GM12865 (cell line): ENCODE data around the gene IGFL2.

Experiments
- DNase-seq: peaks from one replicate; pipeline ENCODE4 v3.0.0; 2010; ENCODE audit warnings: low read depth
- H3K4me3 ChIP-seq: 2 replicates; pipeline ENCODE4 v1.5.1; 2011; ENCODE audit warnings: mild to moderate bottlenecking, low read depth, low read length, control low read depth
- CTCF ChIP-seq: IDR thresholded peaks from 2 replicates; pipeline ENCODE4 v1.5.1; 2011; ENCODE audit warnings: low read length, control low read depth, low read depth, inconsistent platforms; ENCODE audit not compliant: insufficient read depth; ENCODE audit errors: missing control alignments

The IGFL2 gene

GRCh38 chr19:46126086-46126580, 21.9 kb upstream of the IGFL2 start:
- TF ChIP-seq CTCF: no peak
- no peak for DNase-seq

DNA sequence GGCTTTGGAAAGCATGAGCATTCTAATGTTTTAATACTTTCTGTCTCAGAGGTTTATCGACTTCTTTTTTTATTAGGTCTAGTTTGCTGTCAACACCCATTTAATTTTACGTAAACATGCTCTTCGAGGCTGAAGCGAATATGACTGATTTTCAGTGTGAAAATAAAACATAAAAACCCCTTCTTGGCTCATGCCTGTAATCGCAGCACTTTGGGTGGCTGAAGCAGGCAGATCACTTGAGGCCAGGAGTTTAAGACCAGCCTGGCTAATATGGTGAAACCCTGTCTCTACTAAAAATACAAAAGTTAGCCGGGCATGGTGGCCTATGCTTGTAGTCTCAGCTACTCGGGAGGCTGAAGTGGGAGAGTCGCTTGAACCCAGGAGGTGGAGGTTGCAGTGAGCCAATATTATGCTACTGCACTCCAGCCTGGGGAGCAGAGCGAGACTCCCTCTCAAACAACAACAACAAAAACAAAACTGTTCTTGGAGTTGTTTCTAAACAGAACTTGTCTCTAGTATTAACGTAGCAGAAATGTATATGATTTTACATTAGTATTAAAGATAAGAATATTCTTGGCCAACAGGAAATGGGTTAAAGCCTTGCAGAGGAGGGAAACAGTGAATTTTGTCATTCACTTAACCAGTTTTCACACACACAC, 16.4 kb upstream of the IGFL2 start:
- TF ChIP-seq CTCF: no peak
- DNase-seq: no peak
- H3K4me3 ChIP-seq: no peak overlapping the region

More at GRCh38 chr19:46126086-46126580, 21.9 kb upstream of the IGFL2 start:
- H3K4me3 ChIP-seq: no peak overlapping the region

GRCh38 chr19:46132508-46133100, 15.4 kb upstream of the IGFL2 start:
- TF ChIP-seq CTCF: no peak
- no peak for DNase-seq
- no peak overlapping the region for H3K4me3 ChIP-seq

DNA sequence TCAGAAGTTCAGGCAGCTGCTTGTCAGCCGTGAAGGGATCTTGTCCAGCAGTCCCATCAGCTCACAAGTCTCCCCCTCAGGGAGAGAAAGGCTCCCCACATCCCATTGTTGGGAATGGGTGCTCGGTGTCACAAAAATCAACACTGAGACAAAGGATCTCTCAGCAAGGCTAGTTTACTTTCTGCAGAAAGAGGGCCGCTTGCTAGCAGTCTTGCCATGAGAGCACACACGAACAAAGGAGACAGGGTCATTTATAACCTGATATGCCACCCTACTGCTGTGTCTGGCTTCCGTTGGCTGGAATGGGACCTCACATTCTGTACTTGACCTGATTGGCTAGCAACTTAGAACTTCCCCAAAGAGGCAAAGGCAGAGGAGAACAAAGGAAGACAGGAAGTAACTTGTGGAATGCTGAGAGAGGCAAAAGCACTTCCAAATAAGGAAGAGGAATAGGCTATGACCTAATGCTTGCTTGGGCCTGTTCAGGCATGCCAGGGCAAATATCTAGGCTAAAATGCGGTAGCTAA, 14.9 kb upstream of the IGFL2 start:
- H3K4me3 ChIP-seq: no peak overlapping the region
- DNase-seq: peak; percentile 13
- TF ChIP-seq CTCF: no peak

DNA sequence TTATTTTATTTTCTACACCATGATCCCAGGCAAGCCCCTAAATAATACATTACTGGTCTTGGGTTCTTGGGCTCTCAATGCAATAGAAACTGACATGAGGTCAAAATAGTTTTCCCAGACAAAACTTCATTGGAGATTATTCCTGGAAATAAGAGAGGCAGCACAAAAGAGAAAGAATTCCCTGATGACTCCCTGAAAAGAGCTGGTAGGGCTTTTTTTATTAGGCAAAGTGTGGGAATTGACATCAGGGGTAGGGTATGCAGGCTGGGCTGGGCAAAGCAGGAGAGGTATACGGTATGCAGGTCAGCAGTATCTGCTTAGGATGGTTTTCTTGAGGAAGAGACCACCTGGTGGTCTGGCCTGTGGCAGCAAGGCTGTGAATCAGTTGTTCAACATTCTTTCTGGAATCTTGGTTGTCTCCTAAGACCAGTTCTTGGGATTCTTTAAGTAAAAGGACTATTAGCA, 14.2 kb upstream of the IGFL2 start:
- H3K4me3 ChIP-seq: no peak overlapping the region
- DNase-seq: no peak
- no peak for TF ChIP-seq CTCF

DNA sequence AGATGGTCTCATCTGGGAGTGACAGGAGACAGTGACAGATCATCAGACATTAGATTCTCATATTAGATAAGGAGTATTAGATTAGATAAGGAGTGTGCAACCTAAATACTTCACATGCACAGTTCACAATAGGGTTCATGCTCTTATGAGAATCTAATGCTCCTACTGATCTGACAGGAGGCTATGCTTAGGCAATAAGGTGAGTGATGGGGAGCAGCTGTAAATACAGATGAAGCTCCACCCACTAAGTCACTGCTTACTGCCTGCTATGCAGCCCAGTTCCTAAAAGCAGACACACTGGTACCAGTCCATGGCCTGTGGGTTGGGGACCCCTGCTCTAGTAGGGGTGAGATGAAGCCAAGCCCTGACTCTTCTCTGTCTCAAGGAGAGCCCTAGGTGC, 13.5 kb upstream of the IGFL2 start:
- H3K4me3 ChIP-seq: no peak overlapping the region
- DNase-seq: no peak
- no peak for TF ChIP-seq CTCF
